OCI-LY7 (cell line): Measurements from ENCODE around the gene LPCAT1. TPM values are rescaled to one million over a fixed set of nuclear protein-coding genes. Genes with fewer than 3 reads are reported as not detected.
"Not testable (repeated sequence)": the region's sequence is repeated elsewhere in the genome, so short reads cannot be mapped to it uniquely, and the experiment has no call there.

Source experiments
- BruUV-seq: library from RNA; stranded (reverse); fragments of 400-500 nt; replicated peaks from 2 replicates; lab custom pipeline; 2021; lab: Mats Ljungman, UMichigan
- CTCF ChIA-PET: fragments of 300-600 bp; sonication (Branson Sonifier 250); formaldehyde crosslinking; loops from one replicate; lab custom pipeline; 2022; ENCODE audit warnings: antibody characterized with exemption; ENCODE audit not compliant: unreplicated experiment; lab: Charles Lee
- POLR2A ChIA-PET: fragments of 300-600 bp; sonication (Branson Sonifier 250); formaldehyde crosslinking; loops from one replicate; lab custom pipeline; 2022; ENCODE audit warnings: antibody characterized with exemption; lab: Charles Lee
- DNase-seq: peaks from one replicate; pipeline ENCODE4 v3.0.0-alpha.2; 2015; ENCODE audit warnings: low spot score
- H2AFZ ChIP-seq: fragments of 200-600 bp; sonication (generic), shearing (Covaris generic); 2 replicates; pipeline ENCODE4 v1.6.1; 2014; ENCODE audit warnings: mild to moderate bottlenecking, antibody characterized with exemption, low read length, moderate library complexity
- H3K27ac ChIP-seq: fragments of 200-600 bp; sonication (generic); 2 replicates; pipeline ENCODE4 v1.5.1; 2014; ENCODE audit warnings: mixed run types, low read depth, mild to moderate bottlenecking, moderate library complexity, low read length, inconsistent platforms; ENCODE audit not compliant: poor library complexity, severe bottlenecking
- H3K36me3 ChIP-seq: fragments of 200-600 bp; sonication (generic); 2 replicates; pipeline ENCODE4 v1.6.1; 2014; ENCODE audit warnings: mild to moderate bottlenecking, antibody characterized with exemption, low read length, moderate library complexity, mixed read lengths; ENCODE audit not compliant: insufficient read depth
- H3K4me1 ChIP-seq: fragments of 200-600 bp; sonication (generic); 2 replicates; pipeline ENCODE4 v1.5.1; 2014; ENCODE audit warnings: mild to moderate bottlenecking, low read length; ENCODE audit not compliant: insufficient read depth, poor library complexity, severe bottlenecking
- H3K4me2 ChIP-seq: fragments of 200-600 bp; sonication (generic); 2 replicates; pipeline ENCODE4 v1.6.1; 2014; ENCODE audit warnings: mild to moderate bottlenecking, low read length
- H3K4me3 ChIP-seq: fragments of 200-600 bp; sonication (generic); 2 replicates; pipeline ENCODE4 v1.5.1; 2014; ENCODE audit warnings: mild to moderate bottlenecking, low read depth, low read length; ENCODE audit not compliant: poor library complexity, severe bottlenecking
- H3K79me2 ChIP-seq: fragments of 200-600 bp; sonication (generic); 2 replicates; pipeline ENCODE4 v1.6.1; 2016; ENCODE audit warnings: low read depth, mild to moderate bottlenecking, low read length, moderate library complexity, mixed read lengths; ENCODE audit not compliant: insufficient read depth
- H3K9me2 ChIP-seq: fragments of 200-600 bp; sonication (generic); 2 replicates; pipeline ENCODE4 v1.6.1; 2016; ENCODE audit warnings: mild to moderate bottlenecking, low read length, mixed read lengths; ENCODE audit not compliant: insufficient read depth
- H3K9me3 ChIP-seq: fragments of 200-600 bp; sonication (generic); 2 replicates; pipeline ENCODE4 v1.6.1; 2014; ENCODE audit warnings: mild to moderate bottlenecking, mixed run types, low read length, mixed read lengths
- H4K20me1 ChIP-seq: fragments of 200-600 bp; sonication (generic); 2 replicates; pipeline ENCODE4 v1.6.1; 2014; ENCODE audit warnings: mild to moderate bottlenecking, antibody characterized with exemption, low read length, moderate library complexity, mixed read lengths; ENCODE audit not compliant: insufficient read depth
- CTCF ChIP-seq: fragments of 200-600 bp; sonication (generic); conservative IDR thresholded peaks from 2 replicates; pipeline ENCODE4 v1.5.1; 2014; ENCODE audit warnings: mild to moderate bottlenecking, antibody characterized with exemption, low read length, moderate library complexity, mixed read lengths
- EZH2phosphoT487 ChIP-seq: fragments of 200-600 bp; sonication (generic); IDR thresholded peaks from 2 replicates; pipeline ENCODE4 v1.6.1; 2018; ENCODE audit warnings: low read depth, borderline replicate concordance, mild to moderate bottlenecking, mixed run types, antibody characterized with exemption, low read length, moderate library complexity, mixed read lengths
- intact Hi-C: fragments of 100-400 bp; cut with micrococcal nuclease; formaldehyde crosslinking; loops from one replicate; pipeline ENCODE4 v1.10.0; 2022; ENCODE audit not compliant: unreplicated experiment
- total RNA-seq, 2 experiments: library from RNA; depleted of rRNA in 1 of 2; stranded (reverse); fragments of >200 nt in 1 of 2; shearing (Covaris generic) in 1 of 2; gene quantifications; 2 replicates each; pipeline ENCODE4 v1.2.3, GENCODE V29; 2014 to 2022

LPCAT1 gene
- total RNA-seq, 2 experiments from 2014 or later: 47.7 to 63.6 TPM

- intact Hi-C loops: no loop called here
- Histone ChIP-seq H3K36me3 (peaks cover 89% of the 10 kb centered on the region), H3K9me2 (no peaks in the 10 kb centered on the region), H3K4me2 (no peak overlapping the region), H4K20me1 (no peaks in the 10 kb centered on the region), H3K9me3 (peaks cover 14% of the 10 kb centered on the region), H3K4me1 (no peaks in the 10 kb centered on the region), H3K79me2 (no peaks in the 10 kb centered on the region), H3K27ac (no peak overlapping the region), H2AFZ (no peak overlapping the region), H3K4me3 (no peak overlapping the region)
- POLR2A ChIA-PET: no interaction called here
- CTCF ChIA-PET: no interaction called here
- no peak for TF ChIP-seq EZH2phosphoT487
- TF ChIP-seq CTCF: no peak
- BruUV-seq: no TSS peak
- DNase-seq: no peak
Observed at GRCh38 chr5:1461396-1461795, 62.4 kb downstream of the LPCAT1 start.

- H3K4me3 ChIP-seq: no peak overlapping the region
- intact Hi-C loops: no loop called here
- TF ChIP-seq EZH2phosphoT487: no peak
- no peak for TF ChIP-seq CTCF
- no peaks in the 10 kb centered on the region for H4K20me1 ChIP-seq
- no peak overlapping the region for H3K4me2 ChIP-seq
- no TSS peak for BruUV-seq
- no peaks in the 10 kb centered on the region for H3K4me1 ChIP-seq
- DNase-seq: no peak
- H3K79me2 ChIP-seq: no peaks in the 10 kb centered on the region
- H3K9me2 ChIP-seq: no peaks in the 10 kb centered on the region
- H3K27ac ChIP-seq: no peak overlapping the region
- H3K9me3 ChIP-seq: peaks cover 22% of the 10 kb centered on the region
- ChIA-PET CTCF (no interaction called here), POLR2A (no interaction called here)
- peaks cover 77% of the 10 kb centered on the region for H3K36me3 ChIP-seq
- H2AFZ ChIP-seq: no peak overlapping the region
Observed at GRCh38 chr5:1460054-1460682, 63.6 kb downstream of the LPCAT1 start.

- H3K9me3 ChIP-seq: peaks cover 22% of the 10 kb centered on the region
- H2AFZ ChIP-seq, intact Hi-C loops, H4K20me1 ChIP-seq, POLR2A ChIA-PET, H3K79me2 ChIP-seq, BruUV-seq, H3K9me2 ChIP-seq, DNase-seq, H3K27ac ChIP-seq, H3K4me3 ChIP-seq, CTCF ChIA-PET, H3K4me1 ChIP-seq, H3K4me2 ChIP-seq: not testable (repeated sequence)
- H3K36me3 ChIP-seq: peaks cover 70% of the 10 kb centered on the region
Observed at GRCh38 chr5:1459435-1459834, 64.3 kb downstream of the LPCAT1 start.

GRCh38 chr5:1456110-1456881, 67.5 kb downstream of the LPCAT1 start:
- H3K79me2 ChIP-seq, DNase-seq, intact Hi-C loops, H3K27ac ChIP-seq, H3K4me2 ChIP-seq, BruUV-seq, POLR2A ChIA-PET, H3K9me2 ChIP-seq, CTCF ChIA-PET, H3K4me1 ChIP-seq, H2AFZ ChIP-seq, H4K20me1 ChIP-seq, H3K4me3 ChIP-seq: not testable (repeated sequence)
- Histone ChIP-seq H3K36me3 (peaks cover 38% of the 10 kb centered on the region), H3K9me3 (peaks cover 34% of the 10 kb centered on the region)
